CD4-positive, alpha-beta T cell (primary cell): ENCODE data around the gene KCNQ2. TPM values are rescaled to one million over a fixed set of nuclear protein-coding genes. Genes with fewer than 3 reads are reported as not detected.

Source experiments
- ATAC-seq: fragments of 200-7000 bp; cut with Tn5 transposase; one replicate; pipeline ENCODE4 v1.10.0; 2022; ENCODE audit warnings: mild to moderate bottlenecking; ENCODE audit not compliant: poor library complexity
- CTCF ChIA-PET: fragments of 350-600 bp; sonication (Branson Sonifier 250); formaldehyde crosslinking; loops from one replicate; lab custom pipeline; 2021; ENCODE audit warnings: antibody characterized with exemption, inconsistent platforms; lab: Charles Lee
- POLR2A ChIA-PET: fragments of 350-600 bp; sonication (Branson Sonifier 250); formaldehyde crosslinking; loops from one replicate; lab custom pipeline; 2021; ENCODE audit warnings: antibody characterized with exemption, inconsistent platforms; lab: Charles Lee
- DNase-seq, 14 experiments: peaks; one replicate each; pipeline ENCODE4 v3.0.0-alpha.2; 2013 to 2020; ENCODE audit warnings: mixed read lengths in 2 of 14
- H3K27ac ChIP-seq, 2 donors: one replicate each; pipeline versions ENCODE4 v1.5.1 to v1.7.0; 2013; ENCODE audit warnings: low read length in 2 of 2, low read depth in 1 of 2, mild to moderate bottlenecking in 1 of 2
- H3K27me3 ChIP-seq, 2 experiments: 1 replicate in 1 of 2; 2 replicates in 1 of 2; pipeline versions ENCODE4 v1.6.1 to v1.7.0; 2013; ENCODE audit warnings: low read length in 2 of 2, control low read depth in 1 of 2, mild to moderate bottlenecking in 1 of 2, moderate library complexity in 1 of 2; ENCODE audit not compliant: insufficient read depth in 2 of 2, control insufficient read depth in 1 of 2
- H3K36me3 ChIP-seq: one replicate; pipeline ENCODE4 v1.6.1; 2013; ENCODE audit warnings: low read length, control low read depth; ENCODE audit not compliant: insufficient read depth
- H3K4me1 ChIP-seq: one replicate; pipeline ENCODE4 v1.6.1; 2013; ENCODE audit warnings: low read length, control low read depth; ENCODE audit not compliant: insufficient read depth
- H3K4me3 ChIP-seq: one replicate; pipeline ENCODE4 v1.5.1; 2013; ENCODE audit warnings: mild to moderate bottlenecking, low read length, moderate library complexity
- H3K9me3 ChIP-seq, 2 experiments: 1 replicate in 1 of 2; 2 replicates in 1 of 2; pipeline versions ENCODE4 v1.6.1 to v1.7.0; 2013; ENCODE audit warnings: low read length in 2 of 2, mild to moderate bottlenecking in 2 of 2, control low read depth in 1 of 2, moderate library complexity in 1 of 2; ENCODE audit not compliant: control insufficient read depth in 1 of 2, insufficient read depth in 1 of 2
- H3K27ac Mint-ChIP-seq: one replicate; pipeline ENCODE4 v1.8.0; 2020; ENCODE audit warnings: mixed read lengths
- H3K27me3 Mint-ChIP-seq: one replicate; pipeline ENCODE4 v1.8.0; 2021; ENCODE audit warnings: mixed read lengths
- H3K36me3 Mint-ChIP-seq: one replicate; pipeline ENCODE4 v1.8.0; 2021; ENCODE audit warnings: low read depth, mixed read lengths
- H3K4me1 Mint-ChIP-seq: one replicate; pipeline ENCODE4 v1.8.0; 2021; ENCODE audit warnings: low read depth, mixed read lengths
- H3K4me3 Mint-ChIP-seq: one replicate; pipeline ENCODE4 v1.8.0; 2020; ENCODE audit warnings: mild to moderate bottlenecking, mixed read lengths
- H3K9me3 Mint-ChIP-seq: one replicate; pipeline ENCODE4 v1.8.0; 2020; ENCODE audit warnings: mixed read lengths
- CTCF ChIP-seq: fragments of 200-600 bp; IDR thresholded peaks from one replicate; pipeline ENCODE4 v1.8.0; 2022; ENCODE audit warnings: antibody characterized with exemption, mild to moderate bottlenecking
- intact Hi-C, 2 experiments: fragments of 100-400 bp; cut with DNase I in 1 of 2; cut with micrococcal nuclease in 1 of 2; formaldehyde crosslinking; loops; one replicate each; pipeline versions ENCODE4 v1.15.1 to v1.9.0; 2023 to 2025; cut with DNase I, micrococcal nuclease
- total RNA-seq, 174 experiments: library from RNA in 2 of 174; stranded (reverse) in 2 of 174; gene quantifications; one replicate each; pipeline ENCODE4 v1.2.3 and lab custom pipeline; 2021 to 2026

KCNQ2 gene
- total RNA-seq, 2 experiments from 2014 or later: not detected

GRCh38 chr20:63403403-63404105 lies 68.9 kb downstream of the KCNQ2 start:
- CTCF ChIA-PET: no interaction called here
- H3K27me3 ChIP-seq: peaks cover 0 to 3% of the 10 kb centered on the region in 2 experiments
- H3K36me3 ChIP-seq: no peaks in the 10 kb centered on the region
- no peaks in the 10 kb centered on the region for H3K36me3 Mint-ChIP-seq
- intact Hi-C loops: no loop called here
- POLR2A ChIA-PET: no interaction called here
- no peak overlapping the region for H3K4me3 ChIP-seq
- no peak for TF ChIP-seq CTCF
- H3K9me3 Mint-ChIP-seq: no peaks in the 10 kb centered on the region
- H3K27me3 Mint-ChIP-seq: no peaks in the 10 kb centered on the region
- H3K27ac ChIP-seq: no peak overlapping the region
- no peaks in the 10 kb centered on the region for H3K4me1 ChIP-seq
- peaks cover 0 to 9% of the 10 kb centered on the region in 2 experiments for H3K9me3 ChIP-seq
- DNase-seq (no peak), ATAC-seq (no peak)
- no peak overlapping the region for H3K27ac Mint-ChIP-seq
- no peak overlapping the region for H3K4me3 Mint-ChIP-seq
- no peaks in the 10 kb centered on the region for H3K4me1 Mint-ChIP-seq

GRCh38 chr20:63402860-63403220 lies 69.6 kb downstream of the KCNQ2 start:
- Histone ChIP-seq H3K9me3 (peaks cover 0 to 9% of the 10 kb centered on the region in 2 experiments), H3K4me3 (no peak overlapping the region), H3K4me1 (no peaks in the 10 kb centered on the region), H3K27ac (no peak overlapping the region), H3K27me3 (peaks cover 0 to 3% of the 10 kb centered on the region in 2 experiments), H3K36me3 (no peaks in the 10 kb centered on the region)
- H3K27me3 Mint-ChIP-seq: no peaks in the 10 kb centered on the region
- ChIA-PET CTCF (no interaction called here), POLR2A (no interaction called here)
- no peaks in the 10 kb centered on the region for H3K9me3 Mint-ChIP-seq
- H3K36me3 Mint-ChIP-seq: no peaks in the 10 kb centered on the region
- H3K4me3 Mint-ChIP-seq: no peak overlapping the region
- no peak overlapping the region for H3K27ac Mint-ChIP-seq
- ATAC-seq (no peak), DNase-seq (no peak)
- intact Hi-C loops: no loop called here
- no peaks in the 10 kb centered on the region for H3K4me1 Mint-ChIP-seq
- TF ChIP-seq CTCF: no peak

- intact Hi-C loops: no loop called here
- DNase-seq: no peak
- H3K4me3 Mint-ChIP-seq: no peak overlapping the region
- Histone ChIP-seq H3K27ac (no peak overlapping the region), H3K4me1 (no peaks in the 10 kb centered on the region), H3K4me3 (no peak overlapping the region), H3K36me3 (no peaks in the 10 kb centered on the region), H3K9me3 (peaks cover 0 to 4% of the 10 kb centered on the region in 2 experiments), H3K27me3 (peaks cover 0 to 3% of the 10 kb centered on the region in 2 experiments)
- H3K27ac Mint-ChIP-seq: no peak overlapping the region
- ATAC-seq: no peak
- no peaks in the 10 kb centered on the region for H3K4me1 Mint-ChIP-seq
- CTCF ChIA-PET: no interaction called here
- POLR2A ChIA-PET: no interaction called here
- H3K36me3 Mint-ChIP-seq: no peaks in the 10 kb centered on the region
- no peak for TF ChIP-seq CTCF
- H3K27me3 Mint-ChIP-seq: no peaks in the 10 kb centered on the region
- H3K9me3 Mint-ChIP-seq: no peaks in the 10 kb centered on the region
Measured at GRCh38 chr20:63402181-63402859, 70.1 kb downstream of the KCNQ2 start.
